ENCODE measurements around the gene HOXD9. TPM values are rescaled to one million over a fixed set of nuclear protein-coding genes. Genes with fewer than 3 reads are reported as not detected.
A peak's percentile ranks its signal among the peaks of the same experiment; 100 is the strongest.

Gene HOXD9
- total RNA-seq, 1 donor from 2014 or later: not detected

GRCh38 chr2:176120364-176121189, 1.9 kb upstream of the HOXD9 start:
- H3K27me3 Mint-ChIP-seq (ENCODE audit: low read depth): peaks cover 78% of the 10 kb centered on the region
- DNase-seq (ENCODE audit: low spot score): no peak
- peaks cover 7% of the 10 kb centered on the region for H3K36me3 Mint-ChIP-seq (ENCODE audit: low read depth)
- no peak overlapping the region for H3K27ac Mint-ChIP-seq (ENCODE audit: unreplicated experiment)
- H3K4me3 Mint-ChIP-seq (ENCODE audit: unreplicated experiment): no peak overlapping the region
- peaks cover 8% of the 10 kb centered on the region for H3K9me3 Mint-ChIP-seq (ENCODE audit: low read depth)
- H3K4me1 Mint-ChIP-seq (ENCODE audit: low read depth): peaks cover 7% of the 10 kb centered on the region
- TF ChIP-seq CTCF (IDR thresholded peaks at IDR 0.05): no peak

GRCh38 chr2:176121190-176122051, 1.1 kb upstream of the HOXD9 start:
- no peak overlapping the region for H3K27ac Mint-ChIP-seq (ENCODE audit: unreplicated experiment)
- peaks cover 77% of the 10 kb centered on the region for H3K27me3 Mint-ChIP-seq (ENCODE audit: low read depth)
- H3K36me3 Mint-ChIP-seq (ENCODE audit: low read depth): peaks cover 7% of the 10 kb centered on the region
- no peak for TF ChIP-seq CTCF (IDR thresholded peaks at IDR 0.05)
- no peak overlapping the region for H3K4me3 Mint-ChIP-seq (ENCODE audit: unreplicated experiment)
- peaks cover 7% of the 10 kb centered on the region for H3K4me1 Mint-ChIP-seq (ENCODE audit: low read depth)
- H3K9me3 Mint-ChIP-seq (ENCODE audit: low read depth): peaks cover 8% of the 10 kb centered on the region
- no peak for DNase-seq (ENCODE audit: low spot score)

- Mint-ChIP-seq H3K4me3 (ENCODE audit: unreplicated experiment) (peak overlapping the region; percentile 44), H3K9me3 (ENCODE audit: low read depth) (peaks cover 5% of the 10 kb centered on the region), H3K4me1 (ENCODE audit: low read depth) (peaks cover 7% of the 10 kb centered on the region), H3K36me3 (ENCODE audit: low read depth) (peaks cover 7% of the 10 kb centered on the region), H3K27ac (ENCODE audit: unreplicated experiment) (no peak overlapping the region), H3K27me3 (ENCODE audit: low read depth) (peaks cover 76% of the 10 kb centered on the region)
- DNase-seq (ENCODE audit: low spot score): no peak
- TF ChIP-seq CTCF (IDR thresholded peaks at IDR 0.05): no peak
Observed at GRCh38 chr2:176122052-176122682, 352 bp upstream of the HOXD9 start.

GRCh38 chr2:176123411-176124109, 1.0 kb downstream of the HOXD9 start:
- peaks cover 15% of the 10 kb centered on the region for H3K4me1 Mint-ChIP-seq (ENCODE audit: low read depth)
- peaks cover 7% of the 10 kb centered on the region for H3K36me3 Mint-ChIP-seq (ENCODE audit: low read depth)
- H3K27me3 Mint-ChIP-seq (ENCODE audit: low read depth): peaks cover 77% of the 10 kb centered on the region
- no peak for DNase-seq (ENCODE audit: low spot score)
- no peak for TF ChIP-seq CTCF (IDR thresholded peaks at IDR 0.05)
- H3K4me3 Mint-ChIP-seq (ENCODE audit: unreplicated experiment): peak overlapping the region; percentile 16
- peaks cover 3% of the 10 kb centered on the region for H3K9me3 Mint-ChIP-seq (ENCODE audit: low read depth)
- H3K27ac Mint-ChIP-seq (ENCODE audit: unreplicated experiment): no peak overlapping the region

Measured in chondrocyte (in vitro differentiated cells).